IMR-90 (cell line): ENCODE measurements around the gene WDR70. TPM values are rescaled to one million over a fixed set of nuclear protein-coding genes. Genes with fewer than 3 reads are reported as not detected.

Experiments used
- ATAC-seq: fragments of 200-7000 bp; cut with Tn5 transposase; 2 replicates; pipeline ENCODE4 v1.9.1; 2020; ENCODE audit warnings: low read depth, mild to moderate bottlenecking, moderate library complexity
- BruUV-seq: library from RNA; stranded (reverse); fragments of 400-500 nt; replicated peaks from 2 replicates; lab custom pipeline; 2021; lab: Mats Ljungman, UMichigan
- CTCF ChIA-PET: fragments of 300-600 bp; formaldehyde crosslinking; extraction: SDS; loops from one replicate; lab custom pipeline; 2021; ENCODE audit warnings: antibody characterized with exemption; lab: Yijun Ruan, JAX
- POLR2A ChIA-PET: fragments of 300-600 bp; sonication (Branson Sonifier 250); formaldehyde crosslinking; loops from one replicate; lab custom pipeline; 2022; ENCODE audit warnings: antibody characterized with exemption; ENCODE audit not compliant: unreplicated experiment; lab: Charles Lee
- DNase-seq: peaks from one replicate; pipeline ENCODE4 v3.0.0; 2013
- H2AFZ ChIP-seq: replicated peaks from 2 replicates; pipeline ENCODE3; 2013; ENCODE audit warnings: low read length, mild to moderate bottlenecking; ENCODE audit not compliant: poor library complexity
- H2AK5ac ChIP-seq: 2 replicates; pipeline ENCODE4 v1.6.1; 2013; ENCODE audit warnings: low read depth, low read length, inconsistent platforms
- H2AK9ac ChIP-seq: replicated peaks from 2 replicates; pipeline ENCODE3; 2013; ENCODE audit warnings: mild to moderate bottlenecking, low read depth, low read length, moderate library complexity; ENCODE audit not compliant: poor library complexity
- H2BK120ac ChIP-seq: 2 replicates; pipeline ENCODE4 v1.6.1; 2013; ENCODE audit warnings: low read depth, low read length, inconsistent platforms
- H2BK15ac ChIP-seq: 3 replicates; pipeline ENCODE4 v1.6.1; 2013; ENCODE audit warnings: low read depth, low read length, inconsistent platforms
- H2BK20ac ChIP-seq: 2 replicates; pipeline ENCODE4 v1.6.1; 2013; ENCODE audit warnings: low read depth, mild to moderate bottlenecking, inconsistent platforms, low read length, moderate library complexity
- H2BK5ac ChIP-seq: 2 replicates; pipeline ENCODE4 v1.6.1; 2013; ENCODE audit warnings: mild to moderate bottlenecking, low read depth, low read length, inconsistent platforms; ENCODE audit not compliant: poor library complexity, severe bottlenecking
- H3K14ac ChIP-seq: replicated peaks from 2 replicates; pipeline ENCODE4 v1.6.1; 2013; ENCODE audit warnings: low read depth, low read length, inconsistent platforms
- H3K18ac ChIP-seq: 2 replicates; pipeline ENCODE4 v1.6.1; 2013; ENCODE audit warnings: low read depth, low read length, control low read depth
- H3K23ac ChIP-seq: 2 replicates; pipeline ENCODE4 v1.6.1; 2013; ENCODE audit warnings: low read depth, low read length, inconsistent platforms
- H3K27ac ChIP-seq: 2 replicates; pipeline ENCODE4 v1.5.1; 2013; ENCODE audit warnings: mild to moderate bottlenecking, control low read depth, low read length; ENCODE audit not compliant: insufficient read depth
- H3K27me3 ChIP-seq: 2 replicates; pipeline ENCODE4 v1.6.1; 2013; ENCODE audit warnings: low read length; ENCODE audit not compliant: control insufficient read depth, insufficient read depth
- H3K36me3 ChIP-seq: 2 replicates; pipeline ENCODE4 v1.6.1; 2013; ENCODE audit warnings: low read length, mixed read lengths; ENCODE audit not compliant: control insufficient read depth, insufficient read depth
- H3K4ac ChIP-seq: 2 replicates; pipeline ENCODE4 v1.6.1; 2013; ENCODE audit warnings: low read depth, low read length, inconsistent platforms
- H3K4me1 ChIP-seq: 2 replicates; pipeline ENCODE4 v1.6.1; 2013; ENCODE audit warnings: low read length, mixed read lengths; ENCODE audit not compliant: control insufficient read depth, insufficient read depth
- H3K4me2 ChIP-seq: 2 replicates; pipeline ENCODE4 v1.6.1; 2013; ENCODE audit warnings: low read depth, mild to moderate bottlenecking, control low read depth, low read length, moderate library complexity
- H3K4me3 ChIP-seq: 2 replicates; pipeline ENCODE4 v1.5.1; 2013; ENCODE audit warnings: low read depth, mild to moderate bottlenecking, control low read depth, low read length, moderate library complexity; ENCODE audit not compliant: insufficient read depth
- H3K56ac ChIP-seq: 2 replicates; pipeline ENCODE4 v1.6.1; 2013; ENCODE audit warnings: low read length, inconsistent platforms; ENCODE audit not compliant: insufficient read depth; ENCODE audit errors: extremely low read depth
- H3K79me1 ChIP-seq, 2 experiments: 2 replicates each; pipeline ENCODE4 v1.6.1; 2013; ENCODE audit warnings: low read length in 2 of 2, inconsistent platforms in 1 of 2, low read depth in 1 of 2
- H3K9ac ChIP-seq: 2 replicates; pipeline ENCODE4 v1.6.1; 2013; ENCODE audit warnings: low read depth, low read length, control low read depth
- H3K9me1 ChIP-seq: 2 replicates; pipeline ENCODE4 v1.6.1; 2013; ENCODE audit warnings: low read length, inconsistent platforms; ENCODE audit not compliant: insufficient read depth
- H3K9me3 ChIP-seq: 2 replicates; pipeline ENCODE4 v1.6.1; 2013; ENCODE audit warnings: low read length; ENCODE audit not compliant: control insufficient read depth, insufficient read depth
- H4K20me1 ChIP-seq: 2 replicates; pipeline ENCODE4 v1.6.1; 2013; ENCODE audit warnings: low read length, inconsistent platforms; ENCODE audit not compliant: insufficient read depth
- H4K5ac ChIP-seq: 2 replicates; pipeline ENCODE4 v1.6.1; 2013; ENCODE audit warnings: mild to moderate bottlenecking, low read depth, low read length, control low read depth
- H4K8ac ChIP-seq, 2 experiments: 2 replicates each; pipeline ENCODE4 v1.6.1; 2013; ENCODE audit warnings: low read depth in 2 of 2, low read length in 2 of 2, control low read depth in 1 of 2, inconsistent platforms in 1 of 2
- H4K91ac ChIP-seq: 2 replicates; pipeline ENCODE4 v1.6.1; 2013; ENCODE audit warnings: low read depth, low read length, inconsistent platforms; ENCODE audit not compliant: insufficient read depth
- CEBPB ChIP-seq: IDR thresholded peaks from 2 replicates; pipeline ENCODE4 v1.6.1; 2012; ENCODE audit warnings: low read depth, low read length, improper control_type of control experiment
- dilution Hi-C: fragments of 300-500 bp; cut with HindIII; formaldehyde crosslinking; loops from one replicate; pipeline ENCODE4 v1.14.3; 2018; ENCODE audit warnings: low sequenced_read_pairs; ENCODE audit not compliant: unreplicated experiment
- in situ Hi-C: fragments of 300-500 bp; cut with MboI; formaldehyde crosslinking; loops from 3 replicates; pipeline ENCODE4 v1.14.3; 2019; ENCODE audit warnings: low sequenced_read_pairs, inconsistent platforms, mixed read lengths
- intact Hi-C: fragments of 100-400 bp; cut with micrococcal nuclease; formaldehyde crosslinking; loops from 2 replicates; pipeline ENCODE4 v1.10.0; 2022
- polyA plus RNA-seq, 3 experiments: library from polyadenylated mRNA; depleted of rRNA; stranded (reverse); fragments of >200 nt; gene quantifications; 2 replicates each; pipeline ENCODE4 v1.2.3, GENCODE V29; 2012; ENCODE audit warnings: low replicate concordance in 1 of 3
- total RNA-seq: library from RNA; depleted of rRNA; stranded (reverse); fragments of >200 nt; gene quantifications from 2 replicates; pipeline ENCODE4 v1.2.3, GENCODE V29; 2012
- TF ChIP-seq, protein P1 (sequence below): fragments of 150-350 bp; IDR thresholded peaks from 2 replicates; pipeline ENCODE4 v1.6.1; 2017; ENCODE audit warnings: mild to moderate bottlenecking, antibody characterized with exemption, low read length, low read depth
- TF ChIP-seq, protein P2 (sequence below): fragments of 150-350 bp; IDR thresholded peaks from 2 replicates; pipeline ENCODE4 v1.6.1; 2016; ENCODE audit warnings: low read depth, mild to moderate bottlenecking, low read length, moderate library complexity, borderline replicate concordance

Gene WDR70
- total and polyA plus RNA-seq, 2 of the 4 experiments (the other 2 are of a cell fraction) = 16.7 to 29.9 TPM

DNA sequence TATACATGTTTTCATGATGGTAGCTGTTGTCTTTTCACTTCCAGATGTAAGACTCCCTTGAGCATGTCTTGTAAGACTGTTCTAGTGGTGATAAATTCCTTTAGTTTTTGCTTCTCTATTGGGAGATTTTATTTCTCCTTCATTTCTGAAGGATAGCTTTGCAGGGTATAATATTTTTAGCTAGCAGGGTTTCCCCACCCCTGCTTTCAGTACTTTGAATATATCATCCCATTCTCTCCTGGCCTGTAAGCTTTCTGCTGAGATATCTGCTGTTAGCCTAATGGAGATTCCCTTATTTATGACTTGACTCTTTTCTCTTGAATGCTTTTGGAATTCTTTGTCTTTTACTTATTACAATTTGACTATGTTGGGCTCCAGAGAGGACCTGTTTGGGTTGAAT, 249.8 kb downstream of the WDR70 start:
- Histone ChIP-seq H3K4ac (no peak overlapping the region), H3K4me3 (no peak overlapping the region), H2AK5ac (no peak overlapping the region), H4K91ac (no peak overlapping the region), H3K4me1 (no peaks in the 10 kb centered on the region), H3K9me3 (peaks cover 4% of the 10 kb centered on the region; the same call in 1 of the 2 replicates), H3K23ac (no peak overlapping the region), H2BK20ac (no peak overlapping the region), H2BK5ac (no peak overlapping the region), H4K8ac (no peak overlapping the region), H3K27ac (no peak overlapping the region), H2AFZ (no peak overlapping the region), H3K56ac (no peak overlapping the region), H3K18ac (no peak overlapping the region), H2AK9ac (no peak overlapping the region), H3K27me3 (no peaks in the 10 kb centered on the region), H2BK15ac (no peak overlapping the region), H3K9ac (no peak overlapping the region), H3K4me2 (no peak overlapping the region), H3K79me1 (peaks cover 10 to 18% of the 10 kb centered on the region in 2 experiments; a peak in 1 of 4 replicates), H4K5ac (no peak overlapping the region), H3K14ac (no peak overlapping the region), H3K36me3 (no peaks in the 10 kb centered on the region), H3K9me1 (no peaks in the 10 kb centered on the region; the same call in 1 of the 2 replicates), H4K20me1 (no peaks in the 10 kb centered on the region), H2BK120ac (no peak overlapping the region)
- POLR2A ChIA-PET = no interaction called here
- dilution Hi-C loops (no loop called here), in situ Hi-C loops (no loop called here), intact Hi-C loops (no loop called here)
- no TSS peak for BruUV-seq
- no peak for ATAC-seq
- CTCF ChIA-PET = interaction anchor here (0.6 kb wide), 1 partner anchor 283 kb away, joined by 3 read pairs; no protein-coding TSS in a partner anchor
- no peak for DNase-seq
- TF ChIP-seq, protein P1, sequence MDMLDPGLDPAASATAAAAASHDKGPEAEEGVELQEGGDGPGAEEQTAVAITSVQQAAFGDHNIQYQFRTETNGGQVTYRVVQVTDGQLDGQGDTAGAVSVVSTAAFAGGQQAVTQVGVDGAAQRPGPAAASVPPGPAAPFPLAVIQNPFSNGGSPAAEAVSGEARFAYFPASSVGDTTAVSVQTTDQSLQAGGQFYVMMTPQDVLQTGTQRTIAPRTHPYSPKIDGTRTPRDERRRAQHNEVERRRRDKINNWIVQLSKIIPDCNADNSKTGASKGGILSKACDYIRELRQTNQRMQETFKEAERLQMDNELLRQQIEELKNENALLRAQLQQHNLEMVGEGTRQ = no peak
- TF ChIP-seq, protein P2, sequence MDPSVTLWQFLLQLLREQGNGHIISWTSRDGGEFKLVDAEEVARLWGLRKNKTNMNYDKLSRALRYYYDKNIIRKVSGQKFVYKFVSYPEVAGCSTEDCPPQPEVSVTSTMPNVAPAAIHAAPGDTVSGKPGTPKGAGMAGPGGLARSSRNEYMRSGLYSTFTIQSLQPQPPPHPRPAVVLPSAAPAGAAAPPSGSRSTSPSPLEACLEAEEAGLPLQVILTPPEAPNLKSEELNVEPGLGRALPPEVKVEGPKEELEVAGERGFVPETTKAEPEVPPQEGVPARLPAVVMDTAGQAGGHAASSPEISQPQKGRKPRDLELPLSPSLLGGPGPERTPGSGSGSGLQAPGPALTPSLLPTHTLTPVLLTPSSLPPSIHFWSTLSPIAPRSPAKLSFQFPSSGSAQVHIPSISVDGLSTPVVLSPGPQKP = no peak
- TF ChIP-seq CEBPB = no peak
